ENCODE data around the gene TNFSF13. TPM values are rescaled to one million over a fixed set of nuclear protein-coding genes. Genes with fewer than 3 reads are reported as not detected.

TNFSF13 gene
- total and polyA plus RNA-seq, 2 of the 8 experiments (the other 6 are each of a cell fraction or from before 2014, with no cell fraction given) = 2.1 to 2.6 TPM

GRCh38 chr17:7583253-7584109 lies 24.9 kb downstream of the TNFSF13 start, which contains the start of gene MPDU1 (continued):
- no peak for TF ChIP-seq SIRT6 (IDR thresholded peaks at IDR 0.05; ENCODE audit: low read length)
- no peak; the same call in 1 of the 2 replicates for TF ChIP-seq GTF2F1 (IDR thresholded peaks at IDR 0.05; ENCODE audit: borderline replicate concordance, low read depth, low read length)
- no peak for TF ChIP-seq HDAC2 (IDR thresholded peaks at IDR 0.05; ENCODE audit: borderline replicate concordance in 1 of 2, low read depth in 2 of 2, low read length in 2 of 2)
- TF ChIP-seq KDM4A (IDR thresholded peaks at IDR 0.05; ENCODE audit: low read depth, low read length, severe bottlenecking) = peak; percentile 43
- TF ChIP-seq E2F6 (IDR thresholded peaks at IDR 0.05) = peak; percentile 90
- no peak for TF ChIP-seq EP300 (IDR thresholded peaks at IDR 0.05; ENCODE audit: borderline replicate concordance in 1 of 2, low read depth in 2 of 2, low read length in 2 of 2)
- no peak for TF ChIP-seq CHD1 (IDR thresholded peaks at IDR 0.05; ENCODE audit: low read depth, low read length)
- TF ChIP-seq SAP30 (IDR thresholded peaks at IDR 0.05; ENCODE audit: insufficient read depth, insufficient replicate concordance, low read length) = no peak
- no peak for TF ChIP-seq EZH2 (IDR thresholded peaks at IDR 0.05; ENCODE audit: low read depth, low read length, severe bottlenecking)
- TF ChIP-seq SP2 (IDR thresholded peaks at IDR 0.05; ENCODE audit: low read length) = no peak
- no peak for TF ChIP-seq CEBPB (IDR thresholded peaks at IDR 0.05; ENCODE audit: low read depth, low read length)
- TF ChIP-seq ATF3 (IDR thresholded peaks at IDR 0.05; ENCODE audit: insufficient read depth, low read depth, low read length) = no peak
- peak; percentile 56 for TF ChIP-seq RNF2 (IDR thresholded peaks at IDR 0.05; ENCODE audit: borderline replicate concordance, low read depth, low read length, missing control alignments, poor library complexity, severe bottlenecking)
- peak; percentile 95 for TF ChIP-seq YY1 (IDR thresholded peaks at IDR 0.05; ENCODE audit: low read depth, low read length)
- no peak for TF ChIP-seq FOSL1 (IDR thresholded peaks at IDR 0.05; ENCODE audit: insufficient read depth, low read depth, low read length)
- TF ChIP-seq RBBP5 (IDR thresholded peaks at IDR 0.05; ENCODE audit: borderline replicate concordance, low read depth, low read length) = no peak
- TF ChIP-seq MAFK (IDR thresholded peaks at IDR 0.05; ENCODE audit: low read depth, low read length) = no peak
- no peak for TF ChIP-seq RAD21 (IDR thresholded peaks at IDR 0.05 in 1 of 2, conservative IDR thresholded peaks at IDR 0.05 in 1 of 2; ENCODE audit: low read depth in 2 of 2, low read length in 2 of 2)

All from H1 (cell line).